Astrocyte (in vitro differentiated cells and primary cell): ENCODE data around the gene APBB3.

Source experiments
- CTCF ChIP-seq: IDR thresholded peaks from 2 replicates; pipeline ENCODE4 v1.5.1; 2011; ENCODE audit warnings: low read depth, mild to moderate bottlenecking, inconsistent platforms, low read length, moderate library complexity; ENCODE audit not compliant: insufficient read depth
- EZH2 ChIP-seq: IDR thresholded peaks from 2 replicates; pipeline ENCODE4 v1.6.1; 2012; ENCODE audit warnings: mild to moderate bottlenecking, low read length, inconsistent platforms; ENCODE audit not compliant: insufficient read depth

- TF ChIP-seq CTCF (no peak), EZH2 (no peak)
Observed at GRCh38 chr5:140557136-140557805, 7.1 kb downstream of the APBB3 start, which contains the start of gene SRA1.
